HL-60 (cell line): ENCODE results near the gene PDXK.

Experiments
- DNase-seq, 2 experiments: peaks; one replicate each; pipeline ENCODE4 v3.0.0-alpha.2; 2010 to 2020; ENCODE audit warnings: low read depth in 1 of 2, low spot score in 1 of 2
- H3K27ac ChIP-seq: fragments of 250-450 bp; sonication (Bioruptor Pico); replicated peaks from 2 replicates; pipeline ENCODE4 v1.5.1; 2020; ENCODE audit warnings: mild to moderate bottlenecking, moderate library complexity
- H3K27me3 ChIP-seq: fragments of 250-450 bp; sonication (Bioruptor Pico); 2 replicates; pipeline ENCODE4 v1.5.1; 2021; ENCODE audit warnings: mild to moderate bottlenecking, moderate library complexity; ENCODE audit not compliant: insufficient read depth, poor library complexity, severe bottlenecking
- H3K4me3 ChIP-seq: replicated peaks from 2 replicates; pipeline ENCODE4 v1.5.1; 2011; ENCODE audit warnings: mild to moderate bottlenecking, control low read depth, low read length; ENCODE audit not compliant: insufficient read depth
- GABPA ChIP-seq: IDR thresholded peaks from 2 replicates; pipeline ENCODE4 v1.6.1; 2012; ENCODE audit warnings: low read depth
- POLR2AphosphoS5 ChIP-seq: IDR thresholded peaks from 2 replicates; pipeline ENCODE4 v1.6.1; 2012; ENCODE audit warnings: low read depth
- SPI1 ChIP-seq: IDR thresholded peaks from 2 replicates; pipeline ENCODE4 v1.6.1; 2012; ENCODE audit warnings: low read depth, mild to moderate bottlenecking, borderline replicate concordance
- TF ChIP-seq, protein P1 (sequence below): IDR thresholded peaks from 2 replicates; pipeline ENCODE4 v1.6.1; 2012; ENCODE audit warnings: low read depth; ENCODE audit not compliant: insufficient replicate concordance
- TF ChIP-seq, protein P2 (sequence below): IDR thresholded peaks from one replicate; pipeline ENCODE4 v1.5.1; 2011; ENCODE audit warnings: low read length, control low read depth, inconsistent platforms; ENCODE audit not compliant: insufficient read depth

The PDXK gene

DNA sequence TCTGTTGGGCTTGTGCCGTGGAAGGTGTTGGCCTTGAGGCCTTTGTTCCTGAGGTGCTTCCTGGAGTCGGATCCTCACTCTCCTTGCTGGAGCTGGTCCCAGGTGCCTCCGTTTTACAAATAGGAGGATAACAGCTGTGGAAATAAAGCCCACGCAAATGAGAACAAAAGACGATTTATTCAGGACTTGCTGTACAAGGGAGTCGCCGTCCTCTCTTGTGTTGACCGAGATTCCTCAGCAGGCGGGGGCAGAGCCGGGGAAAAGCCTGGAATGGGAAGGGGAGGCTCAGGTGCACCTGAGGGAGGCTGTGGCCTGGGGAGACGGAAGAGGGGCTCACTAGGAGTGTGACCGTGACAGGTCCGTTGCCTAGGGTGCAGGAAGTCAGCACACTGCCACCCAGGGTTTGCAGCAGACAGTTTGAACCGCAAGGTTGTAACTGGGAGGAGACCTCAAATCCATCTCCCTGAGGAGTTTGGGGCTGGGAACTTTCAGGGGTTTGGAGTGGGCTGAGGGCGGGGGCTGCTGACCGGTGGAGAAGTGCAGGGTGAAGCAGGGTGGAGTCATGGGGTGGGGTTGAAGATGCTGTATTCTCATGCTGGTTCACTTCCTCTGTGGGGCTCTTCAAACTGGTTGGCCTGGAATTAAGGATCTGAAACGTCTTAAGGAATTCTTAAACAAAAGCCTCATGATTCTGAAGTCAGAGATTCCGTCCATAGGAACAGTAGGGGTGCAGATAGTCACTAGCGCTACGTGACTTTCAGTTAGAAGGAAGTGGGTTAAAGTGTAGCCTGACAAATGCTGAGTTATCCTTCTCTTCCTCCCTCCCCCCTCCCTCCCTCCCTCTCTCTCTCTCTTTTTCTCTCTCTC lies 59.8 kb downstream of the PDXK start:
- peak in 1 of 2 experiments; percentile 32 for DNase-seq
- Histone ChIP-seq H3K27ac (peak overlapping the region; percentile 15; the same call in 1 of the 2 replicates), H3K27me3 (no peaks in the 10 kb centered on the region), H3K4me3 (no peak overlapping the region)
- TF ChIP-seq, protein P1, sequence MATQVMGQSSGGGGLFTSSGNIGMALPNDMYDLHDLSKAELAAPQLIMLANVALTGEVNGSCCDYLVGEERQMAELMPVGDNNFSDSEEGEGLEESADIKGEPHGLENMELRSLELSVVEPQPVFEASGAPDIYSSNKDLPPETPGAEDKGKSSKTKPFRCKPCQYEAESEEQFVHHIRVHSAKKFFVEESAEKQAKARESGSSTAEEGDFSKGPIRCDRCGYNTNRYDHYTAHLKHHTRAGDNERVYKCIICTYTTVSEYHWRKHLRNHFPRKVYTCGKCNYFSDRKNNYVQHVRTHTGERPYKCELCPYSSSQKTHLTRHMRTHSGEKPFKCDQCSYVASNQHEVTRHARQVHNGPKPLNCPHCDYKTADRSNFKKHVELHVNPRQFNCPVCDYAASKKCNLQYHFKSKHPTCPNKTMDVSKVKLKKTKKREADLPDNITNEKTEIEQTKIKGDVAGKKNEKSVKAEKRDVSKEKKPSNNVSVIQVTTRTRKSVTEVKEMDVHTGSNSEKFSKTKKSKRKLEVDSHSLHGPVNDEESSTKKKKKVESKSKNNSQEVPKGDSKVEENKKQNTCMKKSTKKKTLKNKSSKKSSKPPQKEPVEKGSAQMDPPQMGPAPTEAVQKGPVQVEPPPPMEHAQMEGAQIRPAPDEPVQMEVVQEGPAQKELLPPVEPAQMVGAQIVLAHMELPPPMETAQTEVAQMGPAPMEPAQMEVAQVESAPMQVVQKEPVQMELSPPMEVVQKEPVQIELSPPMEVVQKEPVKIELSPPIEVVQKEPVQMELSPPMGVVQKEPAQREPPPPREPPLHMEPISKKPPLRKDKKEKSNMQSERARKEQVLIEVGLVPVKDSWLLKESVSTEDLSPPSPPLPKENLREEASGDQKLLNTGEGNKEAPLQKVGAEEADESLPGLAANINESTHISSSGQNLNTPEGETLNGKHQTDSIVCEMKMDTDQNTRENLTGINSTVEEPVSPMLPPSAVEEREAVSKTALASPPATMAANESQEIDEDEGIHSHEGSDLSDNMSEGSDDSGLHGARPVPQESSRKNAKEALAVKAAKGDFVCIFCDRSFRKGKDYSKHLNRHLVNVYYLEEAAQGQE, result no peak
- TF ChIP-seq POLR2AphosphoS5, result no peak
- TF ChIP-seq, protein P2, sequence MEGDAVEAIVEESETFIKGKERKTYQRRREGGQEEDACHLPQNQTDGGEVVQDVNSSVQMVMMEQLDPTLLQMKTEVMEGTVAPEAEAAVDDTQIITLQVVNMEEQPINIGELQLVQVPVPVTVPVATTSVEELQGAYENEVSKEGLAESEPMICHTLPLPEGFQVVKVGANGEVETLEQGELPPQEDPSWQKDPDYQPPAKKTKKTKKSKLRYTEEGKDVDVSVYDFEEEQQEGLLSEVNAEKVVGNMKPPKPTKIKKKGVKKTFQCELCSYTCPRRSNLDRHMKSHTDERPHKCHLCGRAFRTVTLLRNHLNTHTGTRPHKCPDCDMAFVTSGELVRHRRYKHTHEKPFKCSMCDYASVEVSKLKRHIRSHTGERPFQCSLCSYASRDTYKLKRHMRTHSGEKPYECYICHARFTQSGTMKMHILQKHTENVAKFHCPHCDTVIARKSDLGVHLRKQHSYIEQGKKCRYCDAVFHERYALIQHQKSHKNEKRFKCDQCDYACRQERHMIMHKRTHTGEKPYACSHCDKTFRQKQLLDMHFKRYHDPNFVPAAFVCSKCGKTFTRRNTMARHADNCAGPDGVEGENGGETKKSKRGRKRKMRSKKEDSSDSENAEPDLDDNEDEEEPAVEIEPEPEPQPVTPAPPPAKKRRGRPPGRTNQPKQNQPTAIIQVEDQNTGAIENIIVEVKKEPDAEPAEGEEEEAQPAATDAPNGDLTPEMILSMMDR, result no peak
- peak; percentile 58; the same call in 1 of the 2 replicates for TF ChIP-seq SPI1
- no peak for TF ChIP-seq GABPA

DNA sequence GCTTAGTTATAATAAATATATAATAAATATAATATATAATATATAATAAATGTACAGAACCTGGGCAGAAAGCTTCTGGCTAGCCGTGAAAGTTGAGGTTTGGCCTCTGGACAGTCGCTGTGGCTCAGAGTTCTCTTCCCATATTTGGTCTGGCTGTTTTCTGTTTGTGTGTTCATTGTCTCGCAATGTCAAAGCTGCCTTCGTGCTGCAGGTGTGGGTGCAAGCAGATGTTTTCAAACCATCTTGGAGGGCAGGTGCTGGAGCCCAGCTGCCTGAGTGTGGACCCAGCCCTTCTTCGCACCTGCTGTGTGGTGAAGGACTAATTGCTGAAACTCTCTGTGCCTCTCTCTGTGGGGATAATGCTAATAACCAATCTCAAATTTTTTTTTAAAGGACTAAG lies 60.7 kb downstream of the PDXK start:
- Histone ChIP-seq H3K27me3 (no peaks in the 10 kb centered on the region), H3K4me3 (no peak overlapping the region), H3K27ac (no peak overlapping the region; the same call in 1 of the 2 replicates)
- peak in 1 of 2 experiments; percentile 23 for DNase-seq
- TF ChIP-seq SPI1, result no peak
- peak; percentile 49; the same call in 1 of the 2 replicates for TF ChIP-seq POLR2AphosphoS5

DNA sequence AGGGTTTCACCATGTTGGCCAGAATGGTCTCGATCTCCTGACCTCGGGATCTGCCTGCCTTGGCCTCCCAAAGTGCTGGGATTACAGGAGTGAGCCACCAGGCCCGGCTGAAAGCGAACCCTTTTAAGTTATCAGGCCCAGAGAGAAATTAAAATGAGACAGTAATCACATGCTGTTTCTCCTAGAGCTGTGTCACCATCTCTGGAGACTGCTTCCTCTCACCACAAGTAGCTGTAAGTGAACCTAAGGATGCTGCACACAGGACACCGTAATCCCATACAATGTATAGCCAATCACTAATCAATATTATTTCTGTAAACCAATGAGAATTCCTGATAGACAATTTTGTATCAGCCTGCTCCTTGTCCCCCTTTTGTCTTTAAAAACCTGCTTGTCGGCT lies 62.9 kb downstream of the PDXK start:
- Histone ChIP-seq H3K27ac (no peak overlapping the region), H3K4me3 (no peak overlapping the region), H3K27me3 (no peaks in the 10 kb centered on the region)
- no peak for TF ChIP-seq GABPA
- TF ChIP-seq, protein P1, result no peak
- TF ChIP-seq SPI1, result no peak
- TF ChIP-seq, protein P2, result no peak
- no peak for TF ChIP-seq POLR2AphosphoS5
- DNase-seq, result no peak

DNA sequence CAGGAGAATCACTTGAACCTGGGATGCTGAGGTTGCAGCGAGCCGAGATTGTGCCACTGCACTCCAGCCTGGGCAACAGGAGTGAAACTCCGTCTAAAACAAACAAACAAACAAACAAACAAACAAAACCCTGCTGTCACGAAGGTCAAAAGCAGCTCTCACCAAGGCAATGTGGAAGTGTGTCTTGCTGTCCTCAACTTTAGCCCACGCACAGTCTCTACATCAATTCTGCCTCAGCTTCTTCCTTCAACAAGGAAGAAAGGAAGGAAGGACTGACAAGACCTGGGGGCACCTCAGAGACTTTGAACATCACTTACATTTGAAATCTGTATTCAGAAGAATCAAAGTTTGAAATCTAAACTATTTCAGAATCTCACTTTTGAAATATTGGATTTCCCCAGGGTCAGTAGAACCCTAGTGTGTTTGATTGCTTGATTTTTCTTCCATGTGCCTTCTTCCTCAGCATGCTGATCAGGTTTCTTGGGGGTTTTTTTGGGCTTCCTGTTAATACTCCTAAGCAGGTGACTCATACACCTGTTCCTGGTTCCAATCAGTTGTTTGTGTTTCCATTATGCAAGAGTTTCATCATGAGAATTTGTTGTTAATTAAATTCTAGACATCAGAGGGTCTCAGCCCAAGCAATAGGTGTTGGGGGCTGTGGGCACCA lies 63.6 kb downstream of the PDXK start:
- no peak for DNase-seq
- Histone ChIP-seq H3K4me3 (no peak overlapping the region), H3K27ac (no peak overlapping the region), H3K27me3 (no peaks in the 10 kb centered on the region)
- TF ChIP-seq SPI1 (no peak), POLR2AphosphoS5 (no peak), GABPA (no peak)
- TF ChIP-seq, protein P2, result no peak
- TF ChIP-seq, protein P1, result no peak
